Neural cell (in vitro differentiated cells): ENCODE data around the gene SGCD. TPM values are rescaled to one million over a fixed set of nuclear protein-coding genes. Genes with fewer than 3 reads are reported as not detected.

Source experiments
- H2AFZ ChIP-seq: fragments of 200-600, 300-800 bp; sonication (generic), shearing (Covaris generic); 2 replicates; pipeline ENCODE4 v1.6.0; 2014; ENCODE audit warnings: low read depth, mild to moderate bottlenecking, antibody characterized with exemption, low read length, moderate library complexity
- H3F3A ChIP-seq: fragments of 200-600 bp; shearing (Covaris generic); 2 replicates; pipeline ENCODE4 v1.6.1; 2016; ENCODE audit warnings: mild to moderate bottlenecking, moderate library complexity, mixed read lengths, antibody characterized with exemption, low read length; ENCODE audit not compliant: insufficient read depth, poor library complexity, severe bottlenecking
- H3K27ac ChIP-seq: fragments of 200-600, 300-800 bp; sonication (generic), shearing (Covaris generic); 2 replicates; pipeline ENCODE4 v1.5.1; 2014; ENCODE audit warnings: mild to moderate bottlenecking, low read length, moderate library complexity
- H3K27me3 ChIP-seq: fragments of 300-800, 200-600 bp; sonication (generic), shearing (Covaris generic); 2 replicates; pipeline ENCODE4 v1.6.0; 2014; ENCODE audit warnings: mild to moderate bottlenecking, low read depth, low read length, moderate library complexity; ENCODE audit not compliant: insufficient read depth
- H3K36me3 ChIP-seq: fragments of 300-800, 200-600 bp; sonication (generic), shearing (Covaris generic); 2 replicates; pipeline ENCODE4 v1.5.1; 2014; ENCODE audit warnings: mild to moderate bottlenecking, antibody characterized with exemption, low read length, moderate library complexity; ENCODE audit not compliant: insufficient read depth
- H3K4me2 ChIP-seq: fragments of 300-800, 200-600 bp; sonication (generic), shearing (Covaris generic); 2 replicates; pipeline ENCODE4 v1.6.0; 2014; ENCODE audit warnings: mild to moderate bottlenecking, low read length
- H3K4me3 ChIP-seq: fragments of 300-800, 200-600 bp; sonication (generic), shearing (Covaris generic); 2 replicates; pipeline ENCODE4 v1.5.1; 2014; ENCODE audit warnings: mild to moderate bottlenecking, low read length, moderate library complexity
- H3K79me2 ChIP-seq: fragments of 200-600 bp; shearing (Covaris generic); replicated peaks from 2 replicates; pipeline ENCODE4 v1.6.0; 2014; ENCODE audit warnings: mild to moderate bottlenecking, low read length, moderate library complexity; ENCODE audit not compliant: insufficient read depth
- H3K9ac ChIP-seq: fragments of 300-800, 200-600 bp; sonication (generic), shearing (Covaris generic); 2 replicates; pipeline ENCODE4 v1.6.1; 2016; ENCODE audit warnings: mild to moderate bottlenecking, low read length, mixed read lengths
- H3K9me2 ChIP-seq: fragments of 200-600 bp; shearing (Covaris generic); 2 replicates; pipeline ENCODE4 v1.6.1; 2016; ENCODE audit warnings: mild to moderate bottlenecking, low read length, mixed read lengths; ENCODE audit not compliant: insufficient read depth
- H3K9me3 ChIP-seq: fragments of 200-600, 300-800 bp; sonication (generic), shearing (Covaris generic); 2 replicates; pipeline ENCODE4 v1.6.1; 2016; ENCODE audit warnings: mild to moderate bottlenecking, mixed run types, low read length, moderate library complexity, mixed read lengths
- H4K20me1 ChIP-seq: fragments of 200-600 bp; shearing (Covaris generic); 2 replicates; pipeline ENCODE4 v1.6.1; 2016; ENCODE audit warnings: mild to moderate bottlenecking, mixed run types; ENCODE audit not compliant: insufficient read depth
- CTCF ChIP-seq: fragments of 450-650 bp; IDR thresholded peaks from 2 replicates; pipeline ENCODE4 v1.5.1; 2014; ENCODE audit warnings: antibody characterized with exemption, mild to moderate bottlenecking, moderate library complexity; ENCODE audit not compliant: poor library complexity, severe bottlenecking
- EP300 ChIP-seq: fragments of 450-650 bp; conservative IDR thresholded peaks from 2 replicates; pipeline ENCODE4 v1.6.1; 2014; ENCODE audit warnings: antibody characterized with exemption, mild to moderate bottlenecking, moderate library complexity; ENCODE audit not compliant: poor library complexity, severe bottlenecking
- EZH2 ChIP-seq: fragments of 200-600, 300-800 bp; shearing (Covaris generic), sonication (generic); IDR thresholded peaks from 2 replicates; pipeline ENCODE4 v1.6.1; 2014; ENCODE audit warnings: antibody characterized with exemption, low read length, borderline replicate concordance, mild to moderate bottlenecking; ENCODE audit not compliant: insufficient read depth, poor library complexity, severe bottlenecking
- MXI1 ChIP-seq: fragments of 450-650 bp; conservative IDR thresholded peaks from 2 replicates; pipeline ENCODE4 v1.6.1; 2014; ENCODE audit warnings: antibody characterized with exemption, mild to moderate bottlenecking; ENCODE audit not compliant: poor library complexity, severe bottlenecking
- POLR2AphosphoS5 ChIP-seq: IDR thresholded peaks from 2 replicates; pipeline ENCODE4 v1.6.1; 2012
- RAD21 ChIP-seq: fragments of 450-650 bp; conservative IDR thresholded peaks from 2 replicates; pipeline ENCODE4 v1.6.1; 2014; ENCODE audit warnings: antibody characterized with exemption, mild to moderate bottlenecking, moderate library complexity
- REST ChIP-seq: IDR thresholded peaks from 2 replicates; pipeline ENCODE4 v1.6.1; 2012; ENCODE audit warnings: borderline replicate concordance
- SMC3 ChIP-seq: fragments of 450-650 bp; conservative IDR thresholded peaks from 2 replicates; pipeline ENCODE4 v1.6.1; 2014; ENCODE audit warnings: antibody characterized with exemption, mild to moderate bottlenecking, moderate library complexity; ENCODE audit not compliant: poor library complexity
- TAF1 ChIP-seq: IDR thresholded peaks from 2 replicates; pipeline ENCODE4 v1.6.1; 2012; ENCODE audit warnings: low read depth
- polyA plus RNA-seq: library from polyadenylated mRNA; depleted of rRNA; stranded (reverse); fragments of >200 nt; gene quantifications from 2 replicates; pipeline ENCODE4 v1.2.3, GENCODE V29; 2014

Gene SGCD
- polyA plus RNA-seq, 1 donor from 2014 or later = 3.4 TPM

GRCh38 chr5:156591631-156592030 is 264.7 kb downstream of the SGCD start:
- Histone ChIP-seq H3K79me2 (no peaks in the 10 kb centered on the region), H3K27ac (no peak overlapping the region), H2AFZ (no peak overlapping the region), H3K27me3 (no peaks in the 10 kb centered on the region), H3K9me3 (no peaks in the 10 kb centered on the region), H3K4me2 (no peak overlapping the region), H3F3A (no peaks in the 10 kb centered on the region), H3K4me3 (no peak overlapping the region), H3K36me3 (no peaks in the 10 kb centered on the region), H3K9me2 (no peaks in the 10 kb centered on the region), H4K20me1 (no peaks in the 10 kb centered on the region), H3K9ac (no peak overlapping the region)
- no peak for TF ChIP-seq SMC3
- no peak for TF ChIP-seq POLR2AphosphoS5
- no peak for TF ChIP-seq CTCF
- TF ChIP-seq MXI1 = no peak
- TF ChIP-seq RAD21 = no peak
- no peak for TF ChIP-seq TAF1
- no peak for TF ChIP-seq REST
- TF ChIP-seq EP300 = no peak
- no peak for TF ChIP-seq EZH2

- no peak overlapping the region for H3K4me2 ChIP-seq
- no peaks in the 10 kb centered on the region for H3K79me2 ChIP-seq
- H3K4me3 ChIP-seq = no peak overlapping the region
- no peaks in the 10 kb centered on the region for H3F3A ChIP-seq
- TF ChIP-seq CTCF = no peak
- no peak for TF ChIP-seq EZH2
- no peak for TF ChIP-seq POLR2AphosphoS5
- TF ChIP-seq RAD21 = no peak
- TF ChIP-seq EP300 = no peak
- TF ChIP-seq MXI1 = no peak
- TF ChIP-seq REST = no peak
- no peak for TF ChIP-seq SMC3
- TF ChIP-seq TAF1 = no peak
- H3K27ac ChIP-seq = no peak overlapping the region
- H2AFZ ChIP-seq = no peak overlapping the region
- no peaks in the 10 kb centered on the region for H3K36me3 ChIP-seq
- H3K27me3 ChIP-seq = no peaks in the 10 kb centered on the region
- H3K9me2 ChIP-seq = no peaks in the 10 kb centered on the region
- H4K20me1 ChIP-seq = no peaks in the 10 kb centered on the region
- no peak overlapping the region for H3K9ac ChIP-seq
- H3K9me3 ChIP-seq = no peaks in the 10 kb centered on the region
Observed at GRCh38 chr5:156593546-156593945, 266.6 kb downstream of the SGCD start.
